GM10847 (cell line): Measurements from ENCODE around the gene STAM2.

Source experiments
- POLR2A ChIP-seq: IDR thresholded peaks from 2 replicates; pipeline ENCODE4 v1.6.1; 2011; ENCODE audit not compliant: insufficient read length; ENCODE audit errors: extremely low read depth

The STAM2 gene

GRCh38 chr2:152175012-152175367 is 573 bp downstream of the STAM2 start:
- TF ChIP-seq POLR2A = no peak

- no peak for TF ChIP-seq POLR2A
These were observed 989 bp downstream of the STAM2 start for GRCh38 chr2:152174574-152174973.

- TF ChIP-seq POLR2A = no peak
These were observed 1.7 kb downstream of the STAM2 start for GRCh38 chr2:152173831-152174230.

- TF ChIP-seq POLR2A = no peak
These were observed 3.8 kb downstream of the STAM2 start for GRCh38 chr2:152171718-152172117.

GRCh38 chr2:152167065-152167464 is 8.5 kb downstream of the STAM2 start:
- no peak for TF ChIP-seq POLR2A

GRCh38 chr2:152166633-152167032 is 8.9 kb downstream of the STAM2 start:
- no peak for TF ChIP-seq POLR2A

GRCh38 chr2:152165780-152166179 is 9.8 kb downstream of the STAM2 start:
- no peak for TF ChIP-seq POLR2A

GRCh38 chr2:152165306-152165705 is 10.3 kb downstream of the STAM2 start:
- TF ChIP-seq POLR2A = no peak

GRCh38 chr2:152162141-152162540 is 13.4 kb downstream of the STAM2 start:
- TF ChIP-seq POLR2A = no peak

- TF ChIP-seq POLR2A = no peak
These were observed 14.0 kb downstream of the STAM2 start for GRCh38 chr2:152161598-152161997.

- no peak for TF ChIP-seq POLR2A
These were observed 18.3 kb downstream of the STAM2 start for GRCh38 chr2:152157253-152157652.

- no peak for TF ChIP-seq POLR2A
These were observed 20.4 kb downstream of the STAM2 start for GRCh38 chr2:152155209-152155608.

- no peak for TF ChIP-seq POLR2A
These were observed 21.1 kb downstream of the STAM2 start for GRCh38 chr2:152154462-152154861.

GRCh38 chr2:152134488-152135280 is 40.9 kb downstream of the STAM2 start:
- TF ChIP-seq POLR2A = no peak

- no peak for TF ChIP-seq POLR2A
These were observed 43.3 kb downstream of the STAM2 start for GRCh38 chr2:152132306-152132705.

- TF ChIP-seq POLR2A = no peak
These were observed 47.9 kb downstream of the STAM2 start for GRCh38 chr2:152127628-152128027.

- TF ChIP-seq POLR2A = no peak
These were observed 48.9 kb downstream of the STAM2 start for GRCh38 chr2:152126664-152127063.

GRCh38 chr2:152122161-152122560 is 53.4 kb downstream of the STAM2 start:
- TF ChIP-seq POLR2A = no peak

- TF ChIP-seq POLR2A = no peak
These were observed 55.1 kb downstream of the STAM2 start for GRCh38 chr2:152120430-152120829.
